ENCODE measurements around the gene MRPL45.

MRPL45 gene

DNA sequence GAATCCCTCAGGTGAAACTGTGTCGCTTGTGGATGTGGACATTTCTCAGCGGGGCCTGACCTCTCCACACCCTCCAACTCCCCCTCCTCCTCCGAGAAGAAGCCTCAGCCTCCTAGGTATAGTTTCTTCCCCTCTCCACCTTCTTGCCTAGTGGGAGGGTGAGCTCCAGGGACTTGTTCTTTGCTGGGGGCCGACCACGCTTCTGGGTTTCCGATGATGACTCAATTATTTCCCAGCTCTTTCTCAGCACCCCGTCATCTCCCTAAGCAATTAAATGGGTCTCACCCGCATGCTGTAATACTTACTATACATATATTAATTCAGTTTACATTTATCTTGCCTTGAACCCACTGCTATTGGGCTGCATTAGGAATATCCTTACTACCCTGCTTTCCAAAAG is 67.8 kb downstream of the MRPL45 start:
- intact Hi-C loops (cut with DNase I) = no loop called here
- DNase-seq = peak in 1 of 10 donors; percentile 20

DNA sequence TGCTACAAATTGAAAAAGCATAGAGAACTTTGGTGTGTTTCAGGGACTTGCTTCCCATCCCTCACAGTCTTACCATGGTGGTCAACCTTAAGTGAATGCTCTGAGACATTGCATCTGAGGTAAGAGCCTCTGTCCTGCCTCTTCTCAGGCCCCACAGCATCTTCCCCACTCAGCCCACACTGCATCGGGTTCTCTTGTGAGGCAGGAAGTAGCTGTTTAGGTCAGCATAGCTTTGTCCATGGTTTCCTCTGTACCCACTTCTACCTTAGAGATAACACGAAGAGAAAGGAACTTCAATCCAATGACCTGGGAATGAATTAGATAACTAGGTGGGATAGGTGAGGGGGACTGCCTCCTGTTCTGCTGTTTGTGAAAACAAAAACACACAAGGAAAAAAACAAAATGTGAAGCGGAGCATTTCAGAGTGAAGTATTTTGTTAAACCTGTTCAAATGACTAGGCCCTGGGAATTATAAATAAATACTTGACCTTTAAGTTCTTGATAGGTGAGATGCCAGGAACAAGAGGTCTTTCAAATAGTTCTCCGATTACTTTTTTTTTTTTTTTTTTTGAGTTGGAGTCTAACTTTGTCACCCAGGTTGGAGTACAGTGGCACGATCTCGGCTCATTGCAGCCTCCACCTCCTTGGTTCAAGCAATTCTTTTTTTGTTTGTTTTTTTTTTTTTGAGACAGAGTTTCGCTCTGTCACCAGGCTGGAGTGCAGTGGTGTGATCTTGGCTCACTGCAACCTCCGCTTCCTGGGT is 72.3 kb downstream of the MRPL45 start:
- intact Hi-C loops (cut with DNase I) = no loop called here
- DNase-seq = peak in 1 of 10 donors; percentile 17

All from posterior cingulate gyrus (tissue), 11 donors.